HL-60 (cell line): ENCODE results near the gene CTDP1.

Experiments used
- DNase-seq, 2 experiments: peaks; one replicate each; pipeline ENCODE4 v3.0.0-alpha.2; 2010 to 2020; ENCODE audit warnings: low read depth in 1 of 2, low spot score in 1 of 2
- H3K27ac ChIP-seq: fragments of 250-450 bp; sonication (Bioruptor Pico); replicated peaks from 2 replicates; pipeline ENCODE4 v1.5.1; 2020; ENCODE audit warnings: mild to moderate bottlenecking, moderate library complexity
- H3K27me3 ChIP-seq: fragments of 250-450 bp; sonication (Bioruptor Pico); 2 replicates; pipeline ENCODE4 v1.5.1; 2021; ENCODE audit warnings: mild to moderate bottlenecking, moderate library complexity; ENCODE audit not compliant: insufficient read depth, poor library complexity, severe bottlenecking
- H3K4me3 ChIP-seq: replicated peaks from 2 replicates; pipeline ENCODE4 v1.5.1; 2011; ENCODE audit warnings: mild to moderate bottlenecking, control low read depth, low read length; ENCODE audit not compliant: insufficient read depth
- GABPA ChIP-seq: IDR thresholded peaks from 2 replicates; pipeline ENCODE4 v1.6.1; 2012; ENCODE audit warnings: low read depth
- POLR2AphosphoS5 ChIP-seq: IDR thresholded peaks from 2 replicates; pipeline ENCODE4 v1.6.1; 2012; ENCODE audit warnings: low read depth
- SPI1 ChIP-seq: IDR thresholded peaks from 2 replicates; pipeline ENCODE4 v1.6.1; 2012; ENCODE audit warnings: low read depth, mild to moderate bottlenecking, borderline replicate concordance
- TF ChIP-seq, protein P1 (sequence below): IDR thresholded peaks from one replicate; pipeline ENCODE4 v1.5.1; 2011; ENCODE audit warnings: low read length, control low read depth, inconsistent platforms; ENCODE audit not compliant: insufficient read depth
- TF ChIP-seq, protein P2 (sequence below): IDR thresholded peaks from 2 replicates; pipeline ENCODE4 v1.6.1; 2012; ENCODE audit warnings: low read depth; ENCODE audit not compliant: insufficient replicate concordance

The CTDP1 gene

DNA sequence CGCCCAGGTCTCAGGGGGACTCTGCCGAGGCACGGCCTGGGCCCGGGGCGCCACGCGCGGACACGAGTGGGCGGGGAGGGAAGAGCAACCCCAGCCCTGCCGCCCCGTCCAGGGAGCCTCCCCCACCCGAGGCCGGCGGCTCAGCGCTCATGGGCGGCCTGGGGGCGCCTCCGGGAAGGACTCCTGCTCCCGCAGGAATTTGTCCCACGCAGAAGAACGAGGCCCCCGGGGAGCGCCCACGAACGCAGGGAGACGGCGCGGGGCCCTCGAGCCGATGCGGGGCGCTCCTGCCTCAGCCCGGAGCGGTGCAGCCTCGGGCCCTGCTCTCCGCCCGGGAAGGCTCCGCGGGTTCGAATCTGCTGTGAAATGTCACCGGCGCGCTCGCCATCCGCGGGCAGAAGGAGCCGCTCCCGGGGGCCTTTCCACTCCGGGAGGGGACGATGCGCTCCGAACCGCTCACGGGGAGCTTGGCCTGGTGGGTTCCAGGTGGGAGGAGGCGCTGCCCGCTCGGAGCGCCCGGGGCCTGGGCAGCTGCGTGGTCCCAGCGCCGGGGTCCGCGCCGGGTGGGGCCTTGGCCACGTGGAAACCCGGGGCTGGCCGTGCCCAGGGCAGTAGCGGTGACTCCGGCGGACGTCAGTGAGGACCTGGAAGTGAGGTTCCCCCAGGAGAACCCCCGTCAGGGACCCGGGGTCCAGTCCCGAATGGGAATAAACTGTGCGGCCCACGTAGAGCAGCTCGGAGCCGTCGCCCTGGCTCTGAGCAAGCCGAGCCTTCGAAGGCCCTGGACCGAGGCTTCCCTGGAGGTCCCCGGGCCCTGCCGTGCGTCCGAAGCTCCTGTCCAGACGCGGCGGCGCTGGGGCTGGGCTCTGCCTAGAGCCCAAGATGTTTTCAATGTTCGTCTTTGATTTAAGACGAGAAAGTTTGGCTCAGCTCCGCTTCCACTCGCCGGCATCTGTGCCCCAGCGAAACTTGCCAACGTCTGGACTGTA is 41.4 kb upstream of the CTDP1 start:
- Histone ChIP-seq H3K27ac (no peak overlapping the region), H3K27me3 (no peaks in the 10 kb centered on the region), H3K4me3 (no peak overlapping the region)
- no peak for TF ChIP-seq SPI1
- TF ChIP-seq, protein P1, sequence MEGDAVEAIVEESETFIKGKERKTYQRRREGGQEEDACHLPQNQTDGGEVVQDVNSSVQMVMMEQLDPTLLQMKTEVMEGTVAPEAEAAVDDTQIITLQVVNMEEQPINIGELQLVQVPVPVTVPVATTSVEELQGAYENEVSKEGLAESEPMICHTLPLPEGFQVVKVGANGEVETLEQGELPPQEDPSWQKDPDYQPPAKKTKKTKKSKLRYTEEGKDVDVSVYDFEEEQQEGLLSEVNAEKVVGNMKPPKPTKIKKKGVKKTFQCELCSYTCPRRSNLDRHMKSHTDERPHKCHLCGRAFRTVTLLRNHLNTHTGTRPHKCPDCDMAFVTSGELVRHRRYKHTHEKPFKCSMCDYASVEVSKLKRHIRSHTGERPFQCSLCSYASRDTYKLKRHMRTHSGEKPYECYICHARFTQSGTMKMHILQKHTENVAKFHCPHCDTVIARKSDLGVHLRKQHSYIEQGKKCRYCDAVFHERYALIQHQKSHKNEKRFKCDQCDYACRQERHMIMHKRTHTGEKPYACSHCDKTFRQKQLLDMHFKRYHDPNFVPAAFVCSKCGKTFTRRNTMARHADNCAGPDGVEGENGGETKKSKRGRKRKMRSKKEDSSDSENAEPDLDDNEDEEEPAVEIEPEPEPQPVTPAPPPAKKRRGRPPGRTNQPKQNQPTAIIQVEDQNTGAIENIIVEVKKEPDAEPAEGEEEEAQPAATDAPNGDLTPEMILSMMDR, result no peak
- TF ChIP-seq, protein P2, sequence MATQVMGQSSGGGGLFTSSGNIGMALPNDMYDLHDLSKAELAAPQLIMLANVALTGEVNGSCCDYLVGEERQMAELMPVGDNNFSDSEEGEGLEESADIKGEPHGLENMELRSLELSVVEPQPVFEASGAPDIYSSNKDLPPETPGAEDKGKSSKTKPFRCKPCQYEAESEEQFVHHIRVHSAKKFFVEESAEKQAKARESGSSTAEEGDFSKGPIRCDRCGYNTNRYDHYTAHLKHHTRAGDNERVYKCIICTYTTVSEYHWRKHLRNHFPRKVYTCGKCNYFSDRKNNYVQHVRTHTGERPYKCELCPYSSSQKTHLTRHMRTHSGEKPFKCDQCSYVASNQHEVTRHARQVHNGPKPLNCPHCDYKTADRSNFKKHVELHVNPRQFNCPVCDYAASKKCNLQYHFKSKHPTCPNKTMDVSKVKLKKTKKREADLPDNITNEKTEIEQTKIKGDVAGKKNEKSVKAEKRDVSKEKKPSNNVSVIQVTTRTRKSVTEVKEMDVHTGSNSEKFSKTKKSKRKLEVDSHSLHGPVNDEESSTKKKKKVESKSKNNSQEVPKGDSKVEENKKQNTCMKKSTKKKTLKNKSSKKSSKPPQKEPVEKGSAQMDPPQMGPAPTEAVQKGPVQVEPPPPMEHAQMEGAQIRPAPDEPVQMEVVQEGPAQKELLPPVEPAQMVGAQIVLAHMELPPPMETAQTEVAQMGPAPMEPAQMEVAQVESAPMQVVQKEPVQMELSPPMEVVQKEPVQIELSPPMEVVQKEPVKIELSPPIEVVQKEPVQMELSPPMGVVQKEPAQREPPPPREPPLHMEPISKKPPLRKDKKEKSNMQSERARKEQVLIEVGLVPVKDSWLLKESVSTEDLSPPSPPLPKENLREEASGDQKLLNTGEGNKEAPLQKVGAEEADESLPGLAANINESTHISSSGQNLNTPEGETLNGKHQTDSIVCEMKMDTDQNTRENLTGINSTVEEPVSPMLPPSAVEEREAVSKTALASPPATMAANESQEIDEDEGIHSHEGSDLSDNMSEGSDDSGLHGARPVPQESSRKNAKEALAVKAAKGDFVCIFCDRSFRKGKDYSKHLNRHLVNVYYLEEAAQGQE, result no peak
- no peak for TF ChIP-seq GABPA
- TF ChIP-seq POLR2AphosphoS5, result no peak
- no peak for DNase-seq

- DNase-seq, result peak in 1 of 2 experiments; percentile 38
- H3K4me3 ChIP-seq, result no peak overlapping the region
- TF ChIP-seq GABPA (no peak), SPI1 (no peak), POLR2AphosphoS5 (no peak)
- TF ChIP-seq, protein P1, result no peak
- TF ChIP-seq, protein P2, result no peak
- no peaks in the 10 kb centered on the region for H3K27me3 ChIP-seq
- H3K27ac ChIP-seq, result no peak overlapping the region
These were observed 40.4 kb upstream of the CTDP1 start for GRCh38 chr18:79639072-79639829.

DNA sequence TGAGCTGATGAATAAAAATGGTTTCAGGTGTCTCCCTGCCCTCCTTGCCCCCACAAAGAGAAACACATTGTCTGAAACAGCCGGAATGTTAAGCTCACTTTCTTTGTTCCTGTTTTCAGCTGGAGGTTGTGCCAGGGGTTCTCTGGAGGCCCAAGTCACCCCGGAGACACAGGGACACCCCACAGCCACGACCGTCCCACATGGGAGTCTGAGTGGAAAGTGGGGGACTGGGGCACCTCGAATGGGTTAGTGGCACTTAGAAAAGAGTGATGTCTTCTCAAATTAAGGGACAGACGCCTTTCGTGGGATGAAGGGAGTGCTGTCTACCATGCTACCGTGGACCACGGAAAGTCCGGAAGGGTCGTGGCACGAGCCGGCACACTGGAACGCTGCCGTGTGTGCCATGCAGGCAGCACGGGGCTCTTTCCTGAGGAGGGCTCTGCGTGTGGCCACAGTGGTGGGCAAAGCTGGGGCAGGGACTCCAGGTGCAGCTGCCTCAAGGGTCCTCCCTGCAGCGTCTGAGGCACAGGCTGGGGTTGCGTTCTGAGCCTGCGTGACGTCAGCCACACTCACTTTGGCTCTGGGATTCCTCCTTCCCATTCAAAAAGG is 39.4 kb upstream of the CTDP1 start:
- no peak overlapping the region for H3K4me3 ChIP-seq
- DNase-seq, result no peak
- TF ChIP-seq, protein P2, result no peak
- TF ChIP-seq GABPA (no peak), SPI1 (no peak), POLR2AphosphoS5 (no peak)
- TF ChIP-seq, protein P1, result no peak
- no peaks in the 10 kb centered on the region for H3K27me3 ChIP-seq
- H3K27ac ChIP-seq, result no peak overlapping the region
